ENCODE results near the gene IST1. TPM values are rescaled to one million over a fixed set of nuclear protein-coding genes. Genes with fewer than 3 reads are reported as not detected.
"Not testable (repeated sequence)": the region's sequence is repeated elsewhere in the genome, so short reads cannot be mapped to it uniquely, and the experiment has no call there.

The IST1 gene
- total RNA-seq, 1 experiment from 2014 or later: 331 TPM

- H3K4me3 ChIP-seq (ENCODE audit: low read depth, low read length): no peak overlapping the region
- peaks cover 68% of the 10 kb centered on the region for H3K36me3 Mint-ChIP-seq (ENCODE audit: insufficient read depth, unreplicated experiment)
- H3K9me3 Mint-ChIP-seq (ENCODE audit: unreplicated experiment): no peaks in the 10 kb centered on the region
- H3K4me3 Mint-ChIP-seq (ENCODE audit: unreplicated experiment): no peak overlapping the region
- peaks cover 1% of the 10 kb centered on the region; the same call in 1 of the 2 replicates for H3K36me3 ChIP-seq (ENCODE audit: control insufficient read depth, insufficient read depth, low read length)
- no peaks in the 10 kb centered on the region for H3K9me3 ChIP-seq
- no peak overlapping the region for H3K27ac Mint-ChIP-seq (ENCODE audit: unreplicated experiment)
- no peaks in the 10 kb centered on the region for H3K27me3 Mint-ChIP-seq (ENCODE audit: insufficient read depth, unreplicated experiment)
- peaks cover 6% of the 10 kb centered on the region for H3K4me1 Mint-ChIP-seq (ENCODE audit: low read depth, unreplicated experiment)
- no peak for TF ChIP-seq CTCF (IDR thresholded peaks at IDR 0.05; ENCODE audit: insufficient read depth in 1 of 2, low read depth in 1 of 2, low read length in 1 of 2, severe bottlenecking in 1 of 2, unreplicated experiment in 1 of 2)
- no peaks in the 10 kb centered on the region for H3K27me3 ChIP-seq (replicated peaks; ENCODE audit: control insufficient read depth, insufficient read depth, low read length)
- ChIA-PET POLR2A (interaction anchor here (0.7 kb wide), 2 partner anchors 614 to 1621 kb away, joined by 3 read pairs; partner anchors contain the start of gene CMTR2), CTCF (interaction anchor here (0.8 kb wide), 1 partner anchor 20 kb away, joined by 3 read pairs; no protein-coding TSS in a partner anchor)
- H3K4me1 ChIP-seq: no peaks in the 10 kb centered on the region; the same call in 1 of the 2 replicates
- DNase-seq: no peak
- intact Hi-C loops (cut with micrococcal nuclease; ENCODE audit: unreplicated experiment): no loop called here
- no TSS peak for BruUV-seq (replicated peaks)
Observed at GRCh38 chr16:71903608-71904007, 8.3 kb downstream of the IST1 start.

- Mint-ChIP-seq H3K27ac (ENCODE audit: unreplicated experiment) (no peak overlapping the region), H3K4me3 (ENCODE audit: unreplicated experiment) (no peak overlapping the region), H3K36me3 (ENCODE audit: insufficient read depth, unreplicated experiment) (peaks cover 68% of the 10 kb centered on the region), H3K4me1 (ENCODE audit: low read depth, unreplicated experiment) (peaks cover 6% of the 10 kb centered on the region), H3K27me3 (ENCODE audit: insufficient read depth, unreplicated experiment) (no peaks in the 10 kb centered on the region), H3K9me3 (ENCODE audit: unreplicated experiment) (no peaks in the 10 kb centered on the region)
- H3K36me3 ChIP-seq (ENCODE audit: control insufficient read depth, insufficient read depth, low read length): no peaks in the 10 kb centered on the region
- no peak for DNase-seq
- H3K9me3 ChIP-seq: no peaks in the 10 kb centered on the region
- no TSS peak for BruUV-seq (replicated peaks)
- intact Hi-C loops (cut with micrococcal nuclease; ENCODE audit: unreplicated experiment): no loop called here
- H3K4me1 ChIP-seq: no peaks in the 10 kb centered on the region; the same call in 1 of the 2 replicates
- ChIA-PET CTCF (no interaction called here), POLR2A (no interaction called here)
- TF ChIP-seq CTCF (IDR thresholded peaks at IDR 0.05; ENCODE audit: insufficient read depth in 1 of 2, low read depth in 1 of 2, low read length in 1 of 2, severe bottlenecking in 1 of 2, unreplicated experiment in 1 of 2): no peak
- H3K4me3 ChIP-seq (ENCODE audit: low read depth, low read length): no peak overlapping the region
- H3K27me3 ChIP-seq (replicated peaks; ENCODE audit: control insufficient read depth, insufficient read depth, low read length): no peaks in the 10 kb centered on the region
Observed at GRCh38 chr16:71904239-71904638, 8.9 kb downstream of the IST1 start.

GRCh38 chr16:71905765-71906164, 10.4 kb downstream of the IST1 start:
- peaks cover 76% of the 10 kb centered on the region for H3K36me3 Mint-ChIP-seq (ENCODE audit: insufficient read depth, unreplicated experiment)
- H3K9me3 Mint-ChIP-seq (ENCODE audit: unreplicated experiment); H3K4me1 Mint-ChIP-seq (ENCODE audit: low read depth, unreplicated experiment); intact Hi-C loops (cut with micrococcal nuclease; ENCODE audit: unreplicated experiment); H3K4me3 Mint-ChIP-seq (ENCODE audit: unreplicated experiment); H3K27me3 Mint-ChIP-seq (ENCODE audit: insufficient read depth, unreplicated experiment); H3K36me3 ChIP-seq (ENCODE audit: control insufficient read depth, insufficient read depth, low read length); H3K27me3 ChIP-seq (replicated peaks; ENCODE audit: control insufficient read depth, insufficient read depth, low read length); POLR2A ChIA-PET; H3K27ac Mint-ChIP-seq (ENCODE audit: unreplicated experiment); H3K4me1 ChIP-seq; DNase-seq; BruUV-seq (replicated peaks); H3K9me3 ChIP-seq; H3K4me3 ChIP-seq (ENCODE audit: low read depth, low read length): not testable (repeated sequence)
- CTCF ChIA-PET: interaction anchor here (0.7 kb wide), 1 partner anchor 402 kb away, joined by 3 read pairs; no protein-coding TSS in a partner anchor

GRCh38 chr16:71911121-71911520, 15.8 kb downstream of the IST1 start:
- ChIA-PET CTCF (no interaction called here), POLR2A (no interaction called here)
- no peaks in the 10 kb centered on the region for H3K9me3 ChIP-seq
- H3K4me3 ChIP-seq (ENCODE audit: low read depth, low read length): no peak overlapping the region
- H3K4me1 ChIP-seq: no peaks in the 10 kb centered on the region; the same call in 1 of the 2 replicates
- no TSS peak for BruUV-seq (replicated peaks)
- DNase-seq: no peak
- Mint-ChIP-seq H3K36me3 (ENCODE audit: insufficient read depth, unreplicated experiment) (peaks cover 93% of the 10 kb centered on the region), H3K4me1 (ENCODE audit: low read depth, unreplicated experiment) (no peaks in the 10 kb centered on the region), H3K9me3 (ENCODE audit: unreplicated experiment) (no peaks in the 10 kb centered on the region), H3K27me3 (ENCODE audit: insufficient read depth, unreplicated experiment) (no peaks in the 10 kb centered on the region), H3K4me3 (ENCODE audit: unreplicated experiment) (no peak overlapping the region), H3K27ac (ENCODE audit: unreplicated experiment) (no peak overlapping the region)
- H3K27me3 ChIP-seq (replicated peaks; ENCODE audit: control insufficient read depth, insufficient read depth, low read length): no peaks in the 10 kb centered on the region
- intact Hi-C loops (cut with micrococcal nuclease; ENCODE audit: unreplicated experiment): no loop called here
- peaks cover 6% of the 10 kb centered on the region for H3K36me3 ChIP-seq (ENCODE audit: control insufficient read depth, insufficient read depth, low read length)
- no peak for TF ChIP-seq CTCF (IDR thresholded peaks at IDR 0.05; ENCODE audit: insufficient read depth in 1 of 2, low read depth in 1 of 2, low read length in 1 of 2, severe bottlenecking in 1 of 2, unreplicated experiment in 1 of 2)

Measured in Caco-2 (cell line).